Activated gamma-delta T cell (primary cell): ENCODE data around the gene FHL1.
A peak's percentile ranks its signal among the peaks of the same experiment; 100 is the strongest.
"Not testable (repeated sequence)": the region's sequence is repeated elsewhere in the genome, so short reads cannot be mapped to it uniquely, and the experiment has no call there.

Experiments
- DNase-seq: peaks from one replicate; lab custom pipeline; 2025; lab: John Stamatoyannopoulos, UW

FHL1 gene

GRCh38 chrX:136209016-136209738 is 61.8 kb downstream of the FHL1 start:
- no peak for DNase-seq

GRCh38 chrX:136209751-136210150 is 62.4 kb downstream of the FHL1 start:
- DNase-seq = no peak

DNA sequence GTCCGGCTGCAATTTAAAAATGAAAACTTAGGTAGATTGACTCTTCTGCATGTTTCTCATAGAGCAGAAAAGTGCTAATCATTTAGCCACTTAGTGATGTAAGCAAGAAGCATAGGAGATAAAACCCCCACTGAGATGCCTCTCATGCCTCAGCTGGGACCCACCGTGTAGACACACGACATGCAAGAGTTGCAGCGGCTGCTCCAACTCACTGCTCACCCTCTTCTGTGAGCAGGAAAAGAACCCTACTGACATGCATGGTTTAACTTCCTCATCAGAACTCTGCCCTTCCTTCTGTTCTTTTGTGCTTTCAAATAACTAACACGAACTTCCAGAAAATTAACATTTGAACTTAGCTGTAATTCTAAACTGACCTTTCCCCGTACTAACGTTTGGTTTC is 62.9 kb downstream of the FHL1 start:
- no peak for DNase-seq

- DNase-seq = no peak
Observed at GRCh38 chrX:136210806-136211205, 63.5 kb downstream of the FHL1 start.

GRCh38 chrX:136211766-136212556 is 64.6 kb downstream of the FHL1 start:
- DNase-seq = no peak

- no peak for DNase-seq
Observed at GRCh38 chrX:136212557-136213111, 65.3 kb downstream of the FHL1 start.

GRCh38 chrX:136214551-136214950 is 67.2 kb downstream of the FHL1 start:
- no peak for DNase-seq

- no peak for DNase-seq
Observed at GRCh38 chrX:136215559-136215958, 68.2 kb downstream of the FHL1 start.

DNA sequence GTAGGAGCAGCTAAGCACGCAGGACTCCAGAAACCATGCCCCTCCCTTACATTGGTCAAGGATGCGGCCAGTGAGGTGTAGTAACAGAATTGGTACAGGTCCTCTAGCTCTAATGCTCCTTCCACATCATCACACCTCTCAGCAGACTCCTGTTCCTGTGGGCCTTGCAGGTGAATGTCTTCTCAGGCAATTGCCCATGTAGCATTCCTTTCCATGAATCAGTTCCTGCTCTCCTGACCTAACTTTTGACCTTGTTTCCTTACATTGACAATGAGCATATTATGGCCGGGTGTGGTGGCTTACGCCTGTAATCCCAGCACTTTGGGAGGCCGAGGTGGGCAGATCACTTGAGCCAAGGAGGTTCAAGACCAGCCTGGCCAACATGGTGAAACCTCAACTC is 72.6 kb downstream of the FHL1 start:
- no peak for DNase-seq

DNA sequence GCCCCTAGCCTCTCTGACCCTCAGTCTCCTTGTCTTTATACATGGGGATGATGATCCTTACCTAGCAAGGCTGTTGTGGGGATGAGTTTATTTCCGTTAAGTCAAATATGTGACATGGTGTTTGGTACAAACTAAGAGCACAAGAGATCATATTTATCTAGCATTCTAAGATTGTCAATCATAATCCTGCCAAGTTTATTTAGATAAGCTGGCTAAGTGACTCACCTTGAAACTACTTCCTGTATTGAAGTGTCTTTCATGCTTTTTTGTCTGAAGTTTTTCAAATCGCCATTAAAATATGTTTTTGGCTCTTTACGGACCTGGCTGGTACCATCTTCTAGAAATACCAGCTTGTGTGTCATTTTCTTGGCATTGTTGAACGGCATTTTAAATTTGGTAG is 73.2 kb downstream of the FHL1 start:
- no peak for DNase-seq

GRCh38 chrX:136220951-136221350 is 73.6 kb downstream of the FHL1 start:
- no peak for DNase-seq

DNA sequence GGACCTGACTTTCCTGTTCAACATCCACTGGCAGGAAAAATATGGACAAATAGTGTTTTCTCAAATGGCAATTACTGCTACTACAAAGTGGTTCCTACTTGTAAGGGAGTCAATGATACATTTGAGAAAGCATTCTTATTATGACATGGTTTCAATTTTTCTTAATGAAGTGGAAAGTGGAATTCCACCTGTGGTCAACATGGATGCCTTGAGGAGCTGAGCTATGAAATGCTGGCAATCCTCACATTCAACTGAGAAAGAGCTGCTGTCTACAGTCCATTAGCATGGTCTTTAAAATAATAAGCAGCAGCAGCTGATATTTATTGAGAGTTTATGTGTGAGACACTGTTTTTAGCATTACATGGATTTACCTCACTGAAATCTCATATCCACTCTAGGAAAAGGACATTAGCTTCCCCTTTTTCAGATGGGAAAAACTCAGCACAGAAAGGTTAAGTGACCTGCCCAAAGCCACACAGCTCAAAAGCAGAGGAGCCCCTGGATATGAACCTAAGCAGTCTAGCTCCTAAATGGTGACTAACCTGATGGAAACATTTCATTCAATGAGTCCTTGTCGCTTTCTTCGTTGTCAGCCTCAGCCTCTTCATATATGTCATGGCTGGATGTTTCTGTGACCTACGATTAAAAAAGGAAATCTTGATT is 74.6 kb downstream of the FHL1 start:
- no peak for DNase-seq

GRCh38 chrX:136227074-136227473 is 79.7 kb downstream of the FHL1 start:
- DNase-seq = no peak

DNA sequence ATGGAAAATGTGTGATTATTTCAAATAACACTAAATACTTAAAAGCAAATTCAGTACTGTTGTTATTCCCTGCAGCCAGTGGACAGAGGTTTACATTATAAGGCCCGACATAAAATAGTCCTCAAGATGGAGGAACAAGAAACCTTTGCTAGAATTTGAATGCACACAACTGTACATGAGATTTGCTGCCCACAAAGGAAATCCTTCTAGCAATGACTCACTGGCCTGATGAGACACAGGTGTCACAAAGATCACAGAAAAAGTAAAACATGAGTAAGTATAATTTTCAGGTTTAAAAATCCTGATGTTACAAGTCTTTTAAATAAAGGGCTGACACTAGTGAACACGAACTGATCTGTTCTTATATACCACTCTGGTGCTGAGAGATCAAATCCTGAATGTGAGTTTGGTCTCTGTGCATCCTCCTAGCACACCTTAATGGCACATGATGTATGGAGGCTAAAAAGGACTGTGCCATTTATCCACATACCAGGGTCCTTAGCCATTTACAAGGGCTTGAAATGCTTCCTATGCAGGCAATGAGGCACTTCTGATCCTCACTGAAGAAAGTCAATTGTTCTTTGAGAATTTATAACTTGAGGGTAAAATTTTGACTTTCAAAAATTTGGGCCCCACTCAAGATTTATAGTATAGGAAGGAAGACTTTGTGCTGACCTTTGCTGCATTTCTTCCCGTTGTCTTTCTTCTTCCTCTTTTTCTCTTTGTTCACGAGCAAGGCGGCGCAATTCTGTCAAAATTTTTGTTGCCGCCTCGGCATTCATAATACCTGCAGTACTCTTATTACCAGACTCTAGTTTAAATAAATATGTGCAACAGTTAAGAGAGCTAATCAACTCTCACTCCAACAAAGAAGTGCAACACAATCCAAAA is 80.9 kb downstream of the FHL1 start:
- DNase-seq = no peak

DNA sequence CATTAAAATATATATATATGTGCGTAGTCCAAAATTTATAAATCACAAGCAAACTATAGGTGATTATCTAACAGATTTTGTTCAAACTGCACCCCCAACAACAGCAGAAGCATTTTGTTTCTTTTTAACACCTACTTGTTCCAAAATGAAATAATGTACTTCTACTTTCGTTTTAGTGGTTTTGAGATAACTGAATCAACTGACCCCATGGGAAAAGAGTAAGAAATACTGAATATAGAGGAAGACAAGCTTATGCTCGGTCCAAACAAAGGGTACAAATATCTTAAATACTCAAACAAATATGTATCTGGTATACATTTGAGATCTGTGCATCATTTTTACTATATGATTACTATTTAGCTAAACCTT is 81.5 kb downstream of the FHL1 start:
- DNase-seq = no peak

- DNase-seq = no peak
Observed at GRCh38 chrX:136237074-136237473, 89.7 kb downstream of the FHL1 start.

DNA sequence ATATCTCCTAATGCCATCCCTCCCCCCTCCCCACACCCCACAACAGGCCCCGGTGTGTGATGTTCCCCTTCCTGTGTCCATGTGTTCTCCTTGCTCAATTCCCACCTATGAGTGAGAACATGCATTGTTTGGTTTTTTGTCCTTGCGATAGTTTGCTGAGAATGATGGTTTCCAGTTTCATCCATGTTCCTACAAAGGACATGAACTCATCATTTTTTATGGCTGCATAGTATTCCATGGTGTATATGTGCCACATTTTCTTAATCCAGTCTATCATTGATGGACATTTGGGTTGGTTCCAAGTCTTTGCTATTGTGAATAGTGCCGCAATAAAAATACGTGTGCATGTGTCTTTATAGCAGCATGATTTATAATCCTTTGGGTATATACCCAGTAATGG is 90.5 kb downstream of the FHL1 start:
- not testable (repeated sequence) for DNase-seq

- no peak for DNase-seq
Observed at GRCh38 chrX:136246201-136246600, 98.9 kb downstream of the FHL1 start.

- peak; percentile 24 for DNase-seq
Observed at GRCh38 chrX:136250191-136251040, 103.1 kb downstream of the FHL1 start.
